Smooth muscle cell of the brain vasculature (primary cell): ENCODE data around the gene DENND1B.

Source experiments
- DNase-seq: peaks from one replicate; pipeline ENCODE4 v3.0.0-alpha.2; 2012; ENCODE audit warnings: low read depth, low spot score

Gene DENND1B, protein sequence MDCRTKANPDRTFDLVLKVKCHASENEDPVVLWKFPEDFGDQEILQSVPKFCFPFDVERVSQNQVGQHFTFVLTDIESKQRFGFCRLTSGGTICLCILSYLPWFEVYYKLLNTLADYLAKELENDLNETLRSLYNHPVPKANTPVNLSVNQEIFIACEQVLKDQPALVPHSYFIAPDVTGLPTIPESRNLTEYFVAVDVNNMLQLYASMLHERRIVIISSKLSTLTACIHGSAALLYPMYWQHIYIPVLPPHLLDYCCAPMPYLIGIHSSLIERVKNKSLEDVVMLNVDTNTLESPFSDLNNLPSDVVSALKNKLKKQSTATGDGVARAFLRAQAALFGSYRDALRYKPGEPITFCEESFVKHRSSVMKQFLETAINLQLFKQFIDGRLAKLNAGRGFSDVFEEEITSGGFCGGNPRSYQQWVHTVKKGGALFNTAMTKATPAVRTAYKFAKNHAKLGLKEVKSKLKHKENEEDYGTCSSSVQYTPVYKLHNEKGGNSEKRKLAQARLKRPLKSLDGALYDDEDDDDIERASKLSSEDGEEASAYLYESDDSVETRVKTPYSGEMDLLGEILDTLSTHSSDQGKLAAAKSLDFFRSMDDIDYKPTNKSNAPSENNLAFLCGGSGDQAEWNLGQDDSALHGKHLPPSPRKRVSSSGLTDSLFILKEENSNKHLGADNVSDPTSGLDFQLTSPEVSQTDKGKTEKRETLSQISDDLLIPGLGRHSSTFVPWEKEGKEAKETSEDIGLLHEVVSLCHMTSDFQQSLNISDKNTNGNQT

DNA sequence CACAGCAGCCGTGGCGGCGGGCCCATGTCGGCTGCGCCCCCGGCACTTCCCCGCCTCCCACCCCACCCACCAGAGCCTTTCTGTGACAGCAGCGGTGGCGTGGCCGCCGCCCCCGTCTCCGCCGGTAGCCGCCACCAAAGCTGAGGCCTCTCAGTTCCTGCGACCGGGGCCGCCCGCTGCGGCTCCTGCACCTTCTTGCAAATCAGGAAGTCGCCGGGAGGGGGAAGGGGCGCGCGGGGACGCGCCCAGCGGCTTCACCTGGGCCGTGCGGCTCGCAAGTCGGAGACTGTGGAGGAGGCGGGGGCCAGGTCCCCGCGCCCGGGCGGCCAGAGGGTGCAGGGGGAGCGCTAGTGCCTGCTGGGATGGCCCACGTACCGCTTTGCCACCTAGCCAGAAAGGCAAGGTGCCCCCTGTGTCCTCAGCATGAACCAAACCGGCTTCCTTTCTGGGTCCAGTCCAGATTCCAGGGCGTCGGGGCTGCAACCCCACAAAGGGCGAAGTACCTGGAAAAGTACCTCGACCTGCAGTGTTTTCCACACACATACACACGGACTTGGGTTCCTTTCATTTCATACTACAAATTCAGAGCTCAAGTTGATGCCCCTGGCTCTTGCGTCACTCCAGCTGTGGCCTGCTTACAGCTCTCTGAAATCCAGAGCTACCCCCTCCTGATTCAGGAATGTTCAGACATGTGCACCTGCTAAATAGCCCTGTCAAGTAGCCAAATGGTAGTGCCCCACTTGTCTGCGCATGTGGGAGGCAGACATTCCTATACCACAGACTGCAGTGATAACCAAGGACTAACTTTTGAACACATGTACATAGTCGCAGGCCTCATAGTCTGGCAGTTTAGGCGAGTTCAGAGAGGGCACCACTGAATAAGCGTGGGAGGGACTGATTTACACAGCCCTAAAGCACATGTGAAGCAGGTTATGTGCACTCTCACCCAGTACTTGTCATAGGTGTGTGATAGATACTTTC, at the start of gene DENND1B:
Gene DENND1B, minus strand, starts transcription at position 199 of the 981 bp plus-strand sequence. CDS start 325 bp downstream, outside the sequence.
- no peak for DNase-seq

DNA sequence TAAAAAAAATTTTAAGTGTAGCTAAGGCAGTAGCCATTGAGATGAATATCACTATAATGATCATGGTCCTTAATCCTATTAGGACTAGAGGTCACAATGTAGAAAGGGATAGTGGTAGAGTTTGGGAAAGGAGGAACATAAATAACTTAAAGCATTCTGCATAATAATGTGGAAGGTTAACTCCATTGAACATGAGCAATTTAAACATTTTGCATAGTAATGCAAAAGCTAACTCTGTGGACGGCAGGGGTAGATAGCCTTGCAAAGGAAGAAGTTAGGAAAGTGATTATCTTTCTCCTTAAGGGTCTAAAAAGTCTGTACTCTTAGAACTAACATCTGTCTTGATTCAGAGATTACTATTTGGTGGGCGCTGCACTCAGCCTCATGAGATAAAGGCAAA, 39.0 kb upstream of the DENND1B start:
- no peak for DNase-seq

DNA sequence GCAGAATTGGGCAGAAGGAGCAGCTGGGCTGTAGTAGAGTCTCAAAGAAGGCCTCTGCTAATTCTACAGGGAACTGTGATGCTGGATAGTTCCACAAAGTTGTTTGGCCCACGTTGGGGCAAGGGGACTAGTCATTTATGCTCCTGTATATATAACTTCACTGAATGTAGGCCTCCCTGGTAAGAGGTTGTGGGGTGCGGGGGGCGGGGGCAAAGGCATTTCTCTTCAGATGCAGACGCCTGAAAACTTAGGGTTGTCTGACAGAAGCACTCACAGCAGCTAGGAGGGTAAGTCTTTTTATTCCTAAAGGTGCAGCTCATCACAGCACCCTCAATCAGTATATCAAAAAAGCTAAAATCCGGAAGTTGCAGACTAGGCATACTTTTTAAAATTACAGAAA, 38.5 kb upstream of the DENND1B start:
- no peak for DNase-seq

DNA sequence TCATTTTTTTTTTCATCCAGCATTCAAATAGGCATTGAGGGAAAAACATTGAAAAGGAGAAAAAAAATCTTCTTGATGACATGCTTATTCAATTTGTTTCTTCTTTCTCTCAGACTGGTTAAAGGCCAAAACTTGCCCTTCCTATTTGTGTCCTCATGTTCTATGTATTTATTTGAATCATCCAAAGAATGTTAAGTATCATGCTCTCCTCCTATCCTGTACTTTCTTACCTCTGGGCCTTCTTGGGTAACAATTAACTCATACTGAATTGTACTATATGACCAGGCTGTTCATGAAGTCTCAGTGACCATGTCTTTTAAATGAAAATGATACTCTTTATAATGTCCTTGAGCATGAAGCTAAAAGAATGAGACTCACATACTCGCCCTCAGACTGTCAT, 36.5 kb upstream of the DENND1B start:
- no peak for DNase-seq

DNA sequence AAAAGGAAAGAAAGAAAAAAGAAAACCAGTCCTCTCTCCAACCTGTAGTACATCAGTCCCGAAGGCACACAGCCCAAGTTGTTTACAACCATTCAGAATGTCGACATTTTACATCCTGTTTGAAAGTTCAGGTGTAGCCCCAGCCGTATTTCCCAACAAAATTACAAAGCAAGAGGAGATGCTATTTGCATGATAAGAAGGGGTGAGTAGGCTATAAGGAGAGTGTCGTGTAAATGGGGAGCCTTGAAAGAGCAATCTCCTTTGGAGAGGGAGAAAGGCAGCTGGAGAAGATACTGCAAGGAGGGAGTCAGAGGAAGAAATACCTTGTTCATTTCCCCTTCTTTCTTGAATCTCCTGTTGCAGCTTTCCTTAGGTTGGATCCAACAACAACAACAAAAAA, 35.5 kb upstream of the DENND1B start:
- DNase-seq = no peak

DNA sequence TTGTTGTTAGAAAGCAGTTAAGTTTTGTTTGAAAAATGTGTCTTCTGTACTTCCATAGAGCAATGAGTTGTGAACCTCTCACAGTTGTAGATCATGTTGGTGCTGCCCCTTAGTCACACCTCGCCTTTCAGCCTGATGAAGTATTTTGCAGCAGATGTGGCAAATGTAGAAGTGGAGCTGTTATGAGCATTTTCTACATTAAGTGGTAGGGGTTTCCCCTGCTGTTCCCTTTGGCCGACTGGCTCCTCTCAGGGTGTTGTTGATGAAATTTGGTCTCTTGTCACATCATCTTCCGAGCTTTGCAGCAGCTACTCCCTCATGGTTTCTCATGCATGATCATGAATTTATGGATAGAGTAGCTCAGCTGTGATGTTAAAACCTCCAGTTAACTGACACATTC, 33.6 kb upstream of the DENND1B start:
- no peak for DNase-seq

DNA sequence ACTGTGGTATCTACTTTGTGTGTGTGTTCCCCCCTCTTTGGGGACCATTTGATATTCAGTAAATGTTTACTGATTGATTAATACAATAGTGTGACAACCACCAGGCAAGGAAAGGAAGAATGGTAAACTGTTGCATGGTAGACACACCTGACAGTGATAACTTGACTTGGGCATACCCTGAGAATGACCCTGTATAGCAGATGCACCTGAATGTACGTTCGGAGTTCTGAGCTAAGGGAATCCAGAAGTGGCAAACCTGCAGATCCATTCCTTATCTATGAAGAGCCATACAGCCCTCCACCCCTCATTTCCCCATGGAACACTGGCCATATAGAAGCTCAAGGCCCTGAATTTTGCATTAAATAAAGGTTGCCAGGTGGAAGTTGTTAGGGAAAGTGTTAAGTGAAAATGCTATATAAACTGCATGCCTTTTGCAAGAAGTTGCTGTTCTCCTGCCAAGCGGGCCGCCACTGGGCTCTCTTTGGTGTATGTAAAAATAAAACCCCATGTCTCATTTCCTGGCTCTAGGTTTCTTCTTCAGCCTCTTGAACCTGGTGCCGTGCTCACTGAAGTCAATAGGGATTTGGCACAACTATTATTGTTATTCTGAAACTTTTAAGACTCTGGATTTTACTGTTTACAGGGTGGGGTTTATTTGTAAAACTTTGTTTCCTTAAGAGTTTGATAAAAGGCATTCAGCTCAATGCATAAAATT, 32.6 kb upstream of the DENND1B start:
- DNase-seq = no peak

DNA sequence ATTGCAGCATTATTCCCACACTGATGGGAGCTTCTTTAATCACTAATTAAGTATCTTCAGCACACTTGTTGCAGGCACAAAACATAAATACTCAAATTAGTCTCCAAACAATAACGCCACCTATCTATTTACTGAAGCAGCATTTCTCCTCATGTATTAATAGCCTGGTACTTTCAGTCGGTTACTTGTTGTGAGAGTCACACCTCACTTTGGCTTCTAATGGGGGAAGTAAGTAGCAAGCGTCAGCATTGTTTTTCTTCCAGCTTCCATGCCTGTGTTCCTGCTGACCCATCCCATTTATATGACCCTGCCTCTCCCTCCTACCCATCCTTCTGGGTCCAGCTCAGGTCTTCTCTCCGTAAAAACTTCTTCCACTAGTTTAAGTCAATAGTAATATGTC, 31.9 kb upstream of the DENND1B start:
- DNase-seq = no peak

DNA sequence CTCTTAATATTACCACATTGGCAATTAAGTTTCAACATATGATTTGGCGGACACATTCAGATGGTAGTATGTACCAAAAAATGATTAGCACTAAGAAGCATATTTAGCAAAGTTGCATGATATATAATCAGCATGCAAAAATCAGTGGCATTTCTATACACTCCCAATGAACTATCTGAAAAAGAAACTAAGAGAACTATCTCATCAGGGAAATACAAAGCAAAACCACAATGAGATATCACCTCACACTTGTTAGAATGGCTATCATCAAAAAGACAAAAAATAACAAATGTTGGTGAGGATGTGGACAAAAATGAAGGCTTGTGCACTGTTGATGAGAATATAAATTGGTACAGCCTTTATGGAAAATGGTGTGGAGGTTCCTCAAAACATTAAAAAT, 31.4 kb upstream of the DENND1B start:
- DNase-seq = no peak

DNA sequence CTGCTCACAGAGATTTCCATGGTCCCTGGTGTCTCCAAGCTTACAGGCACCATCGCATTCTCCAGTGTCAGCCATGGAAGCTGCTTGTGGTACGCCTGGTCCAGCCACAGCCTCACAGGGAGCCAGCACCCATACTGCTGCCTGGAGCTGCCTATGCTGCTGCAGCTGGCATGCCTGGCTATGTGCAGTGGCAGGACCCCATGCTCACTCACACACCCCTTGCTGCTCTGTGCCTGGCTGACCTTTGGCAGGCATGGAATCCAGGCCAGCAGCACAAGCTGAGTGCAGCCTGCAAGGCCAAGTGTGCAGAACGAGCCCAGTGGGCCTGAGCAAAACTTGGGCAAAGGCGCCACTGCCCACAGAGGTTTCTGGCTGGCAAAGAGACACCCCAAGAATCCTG, 26.4 kb upstream of the DENND1B start:
- DNase-seq = no peak

DNA sequence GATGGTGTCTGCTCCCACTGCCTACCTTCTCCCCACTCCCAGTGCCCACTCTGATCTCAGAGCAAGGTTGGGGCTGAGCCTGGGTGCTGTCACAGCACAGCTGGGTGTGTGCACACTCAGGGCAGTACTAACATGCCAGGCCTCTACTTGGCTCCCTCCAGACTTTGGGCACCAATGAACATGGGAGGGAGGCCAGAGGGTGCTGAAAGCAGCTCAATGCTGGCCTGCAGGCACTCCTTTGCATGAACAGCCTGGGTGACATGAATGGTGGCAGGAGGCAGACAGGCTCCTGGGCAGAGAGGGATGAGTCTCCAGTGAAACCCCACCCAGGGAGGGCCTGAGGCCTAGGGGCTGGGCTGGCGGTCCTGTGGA, 25.8 kb upstream of the DENND1B start:
- no peak for DNase-seq

DNA sequence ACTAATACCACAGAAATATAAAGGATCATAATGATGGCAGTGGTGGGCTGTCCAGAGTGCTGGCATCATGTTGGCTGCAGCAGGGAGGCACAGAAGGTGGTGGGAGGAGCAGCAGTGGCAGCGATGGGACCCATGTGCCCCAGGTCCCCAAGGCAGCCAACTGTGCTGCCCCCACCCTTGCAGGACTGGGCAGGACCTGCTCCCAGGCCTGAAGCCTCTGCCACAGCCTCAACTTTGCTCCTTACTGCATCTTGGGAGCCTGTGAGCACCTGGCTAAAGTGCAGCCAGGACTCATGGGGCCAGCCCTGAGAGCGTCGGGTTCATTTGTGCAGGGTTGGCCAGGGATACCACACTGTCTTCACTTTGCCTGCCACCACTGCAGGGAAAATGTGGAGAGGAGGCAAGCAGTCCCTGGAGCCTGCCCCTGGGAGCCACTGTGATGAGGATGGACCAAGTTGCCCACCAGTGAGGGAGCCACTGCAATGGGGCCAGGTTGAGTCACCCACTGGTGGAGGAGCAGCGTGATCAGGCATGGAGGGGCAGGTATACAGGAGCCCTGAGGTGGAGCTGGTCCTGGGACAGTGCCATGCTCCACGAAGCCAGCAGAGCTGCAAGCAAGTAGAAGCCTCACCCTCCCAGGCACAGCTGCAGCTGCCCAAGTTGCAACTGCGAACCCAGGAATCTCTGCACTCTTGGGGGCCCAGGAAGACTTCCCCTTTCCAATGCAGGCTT, 25.3 kb upstream of the DENND1B start:
- no peak for DNase-seq

DNA sequence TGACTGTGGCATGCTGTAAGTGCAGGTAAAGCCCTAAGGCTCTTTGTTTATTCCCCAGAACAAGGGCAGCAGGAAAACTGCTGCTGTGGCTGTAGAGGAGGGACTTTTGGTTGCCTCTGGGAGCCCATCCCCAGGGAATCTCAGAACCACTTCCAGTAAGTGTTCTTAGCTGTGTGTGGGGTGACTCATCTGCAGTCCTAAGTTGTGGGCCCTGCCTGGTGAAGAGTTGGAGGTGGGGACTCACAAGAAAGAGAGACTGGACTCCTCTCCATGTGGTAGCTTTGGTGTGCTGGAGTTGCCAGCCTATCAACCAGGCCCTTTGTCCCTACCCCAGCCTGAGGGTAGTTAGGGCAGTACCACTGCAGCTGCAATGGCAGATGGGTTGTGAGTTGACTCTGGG, 24.0 kb upstream of the DENND1B start:
- peak; percentile 46 for DNase-seq

DNA sequence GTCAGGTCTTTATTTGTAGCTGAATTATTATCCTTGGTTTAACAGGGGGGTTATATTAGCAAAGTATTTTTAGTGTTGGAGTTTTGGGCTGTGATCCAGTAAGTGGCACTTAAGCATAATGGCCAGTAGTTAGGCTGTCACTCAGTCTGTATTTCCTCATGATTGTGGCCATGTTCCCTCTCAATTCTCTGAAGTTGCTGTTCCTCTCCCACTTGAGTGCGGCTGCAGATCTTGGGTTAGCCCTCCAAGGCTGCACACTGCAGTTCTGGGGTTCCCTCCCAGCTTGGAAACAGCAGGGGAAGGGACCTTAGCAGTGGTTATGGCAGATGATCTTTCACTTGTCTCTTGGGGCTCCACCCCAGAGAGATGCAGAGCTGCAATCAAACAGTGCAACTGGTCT, 23.2 kb upstream of the DENND1B start:
- no peak for DNase-seq

DNA sequence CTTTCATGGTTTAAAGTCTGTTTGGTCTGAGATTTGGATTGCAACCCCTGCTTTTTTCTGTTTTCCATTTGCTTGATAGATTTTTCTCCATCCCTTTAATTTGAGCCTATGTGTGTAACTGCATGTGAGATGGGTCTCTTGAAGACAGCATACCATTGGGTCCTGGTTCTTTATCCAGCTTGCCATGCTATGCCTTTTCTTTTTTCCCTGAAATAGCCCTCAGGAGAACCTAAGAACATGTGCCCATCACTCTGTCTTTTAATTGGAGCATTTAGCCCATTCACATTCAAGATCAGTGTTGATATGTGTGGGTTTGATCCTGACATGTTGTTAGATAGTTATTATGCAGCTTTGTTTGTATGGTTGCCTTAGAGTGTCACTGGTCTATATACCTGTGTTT, 21.7 kb upstream of the DENND1B start:
- DNase-seq = no peak

DNA sequence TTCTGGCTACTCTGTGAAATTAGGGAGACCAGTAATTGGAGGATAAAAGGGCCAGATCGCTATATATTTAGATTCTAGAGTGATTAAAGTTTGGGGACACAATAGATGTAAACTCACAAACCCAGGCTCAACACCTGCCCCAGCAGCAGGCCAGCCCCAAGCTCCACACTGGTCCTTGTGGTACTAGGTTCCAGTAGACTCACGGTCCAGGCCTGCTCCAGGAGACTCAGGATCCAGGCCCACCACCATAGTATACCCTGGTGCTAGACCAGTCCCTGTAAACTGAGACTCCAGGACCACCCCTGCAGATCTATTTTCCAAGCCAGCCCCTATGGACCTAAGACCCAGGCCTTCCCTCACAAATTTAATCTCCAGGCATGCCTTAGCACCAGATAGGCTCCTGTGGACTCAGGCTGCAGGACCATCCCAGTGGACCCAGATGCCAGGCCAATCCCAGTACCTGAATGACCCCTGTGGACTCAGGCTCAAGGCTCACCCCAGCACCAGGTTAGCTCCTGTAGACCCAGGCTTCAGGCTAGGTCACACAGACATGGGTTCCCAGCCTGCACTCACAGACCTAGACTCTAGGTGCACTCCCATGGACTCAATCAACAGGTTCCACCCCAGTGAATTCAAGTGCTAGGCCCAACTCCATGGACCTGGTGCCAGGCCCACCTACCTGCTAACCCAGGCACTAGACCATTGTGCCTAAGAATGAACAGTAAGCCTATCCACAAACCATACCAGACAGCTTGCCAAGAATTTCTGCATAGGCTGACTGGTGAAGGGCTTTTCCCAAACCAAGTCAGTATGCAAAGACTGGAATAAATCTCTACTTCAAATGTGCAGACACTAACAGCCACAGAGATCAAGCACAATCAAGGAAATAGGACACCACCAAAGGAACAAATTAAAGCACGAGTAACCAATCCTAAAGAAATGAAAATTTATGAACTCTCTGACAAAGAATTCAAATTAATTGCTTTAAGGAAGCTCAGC, 13.8 kb upstream of the DENND1B start:
- DNase-seq = no peak

DNA sequence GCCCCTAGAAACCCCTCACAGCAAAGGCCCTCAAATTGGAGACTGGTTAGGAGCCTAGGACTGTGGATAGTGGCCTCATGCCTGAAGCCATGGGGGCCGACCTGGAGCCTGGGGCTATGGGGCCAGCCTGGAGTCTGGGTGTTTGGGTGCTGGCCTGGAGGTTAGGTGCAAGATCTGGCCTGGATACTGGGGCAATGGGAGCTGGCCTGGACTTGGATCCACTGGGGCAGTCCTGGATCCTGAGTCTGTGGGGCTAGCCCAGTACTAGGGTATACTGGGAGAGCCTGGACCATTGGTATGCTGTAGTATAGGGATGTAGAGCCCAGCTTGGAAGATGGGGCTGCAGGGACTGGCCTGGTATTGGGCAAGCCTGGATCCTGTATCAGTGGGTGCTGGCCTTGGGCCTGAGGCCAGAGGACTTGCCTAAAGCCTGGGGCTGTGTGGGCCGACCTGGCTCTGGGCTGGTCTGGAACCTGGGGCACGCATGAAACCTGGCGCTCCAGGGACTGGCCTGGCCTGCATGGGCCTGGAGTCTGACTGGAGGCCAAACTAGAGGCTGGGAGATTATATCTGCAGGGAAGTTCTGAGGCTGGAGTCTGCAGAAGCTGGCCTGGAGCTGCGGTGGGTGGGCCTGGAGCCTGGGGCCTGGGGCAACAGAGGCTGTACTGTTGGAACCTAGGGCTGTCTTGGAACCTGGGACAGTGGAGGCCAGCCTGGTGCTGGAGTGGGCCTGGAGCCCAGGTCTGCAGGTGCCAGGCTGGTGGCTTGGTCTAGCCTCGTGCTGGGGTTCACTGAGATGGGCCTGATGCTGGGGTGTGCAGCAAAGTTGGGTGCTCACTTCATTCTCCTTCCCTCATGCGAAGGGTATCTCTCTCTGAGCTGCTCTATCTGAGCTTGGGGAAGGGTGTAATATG, 12.6 kb upstream of the DENND1B start:
- DNase-seq = no peak

DNA sequence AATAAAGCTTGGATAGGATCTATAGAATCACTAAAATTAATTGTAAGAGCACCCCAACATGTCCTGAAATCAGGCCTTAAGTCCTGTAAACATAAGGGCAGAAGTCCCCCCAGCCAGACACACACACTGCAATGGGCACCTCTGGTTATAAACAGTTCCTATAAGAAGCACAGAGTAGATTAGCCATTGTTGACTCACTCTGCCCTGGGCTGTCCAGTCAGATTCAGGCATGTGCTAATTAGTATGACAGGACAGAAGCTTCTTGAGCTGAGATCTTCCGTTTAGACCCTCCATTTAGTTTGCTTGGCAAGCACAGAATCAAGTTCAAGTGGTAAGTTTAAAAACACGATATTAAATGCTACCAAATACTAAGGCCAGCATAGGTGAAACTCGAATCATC, 11.8 kb upstream of the DENND1B start:
- no peak for DNase-seq
